HEK293 (cell line): Measurements from ENCODE around the gene SF3B4.

Source experiments
- GFI1B ChIP-seq: fragments of 450-650 bp; formaldehyde crosslinking; IDR thresholded peaks from 2 replicates; pipeline ENCODE4 v1.5.1; 2016; ENCODE audit warnings: missing biosample characterization, missing genetic modification characterization
- IKZF3 ChIP-seq: fragments of 450-650 bp; IDR thresholded peaks from 2 replicates; pipeline ENCODE4 v1.5.0; 2018; ENCODE audit warnings: missing biosample characterization, mild to moderate bottlenecking, missing genetic modification characterization, moderate library complexity
- OSR2 ChIP-seq: fragments of 450-650 bp; formaldehyde crosslinking; IDR thresholded peaks from 2 replicates; pipeline ENCODE4 v1.5.1; 2016; ENCODE audit warnings: missing biosample characterization, missing genetic modification characterization
- PRDM1 ChIP-seq: fragments of 450-650 bp; formaldehyde crosslinking; IDR thresholded peaks from 2 replicates; pipeline ENCODE4; 2016; ENCODE audit warnings: missing biosample characterization, missing genetic modification characterization
- PRDM2 ChIP-seq: fragments of 450-650 bp; formaldehyde crosslinking; IDR thresholded peaks from 2 replicates; pipeline ENCODE4 v1.5.1; 2016; ENCODE audit warnings: missing biosample characterization, missing genetic modification characterization, borderline replicate concordance
- SP2 ChIP-seq: fragments of 450-650 bp; formaldehyde crosslinking; IDR thresholded peaks from 2 replicates; pipeline ENCODE4 v1.5.1; 2016; ENCODE audit warnings: missing biosample characterization, missing genetic modification characterization
- ZBTB11 ChIP-seq: fragments of 450-650 bp; formaldehyde crosslinking; conservative IDR thresholded peaks from 2 replicates; pipeline ENCODE4 v1.5.1; 2016; ENCODE audit warnings: low read depth, missing biosample characterization, missing genetic modification characterization
- ZBTB8A ChIP-seq: fragments of 450-650 bp; formaldehyde crosslinking; IDR thresholded peaks from 2 replicates; pipeline ENCODE4 v1.5.1; 2016; ENCODE audit warnings: missing biosample characterization, missing genetic modification characterization
- ZNF169 ChIP-seq: fragments of 450-650 bp; formaldehyde crosslinking; IDR thresholded peaks from 2 replicates; pipeline ENCODE4 v1.5.1; 2016; ENCODE audit warnings: missing biosample characterization, missing genetic modification characterization
- ZNF18 ChIP-seq: fragments of 450-650 bp; formaldehyde crosslinking; IDR thresholded peaks from 2 replicates; pipeline ENCODE4 v1.5.1; 2016; ENCODE audit warnings: missing biosample characterization, missing genetic modification characterization
- ZNF37A ChIP-seq: fragments of 450-650 bp; IDR thresholded peaks from 2 replicates; pipeline ENCODE4 v1.5.1; 2018; ENCODE audit warnings: missing biosample characterization, missing genetic modification characterization
- ZNF394 ChIP-seq: fragments of 450-650 bp; formaldehyde crosslinking; IDR thresholded peaks from 2 replicates; pipeline ENCODE4 v1.5.1; 2016; ENCODE audit warnings: missing biosample characterization, missing genetic modification characterization, mild to moderate bottlenecking, moderate library complexity, borderline replicate concordance
- ZNF426 ChIP-seq: fragments of 450-650 bp; formaldehyde crosslinking; IDR thresholded peaks from 2 replicates; pipeline ENCODE4 v1.5.1; 2017; ENCODE audit warnings: missing biosample characterization, missing genetic modification characterization, mild to moderate bottlenecking, inconsistent platforms, moderate library complexity
- ZNF433 ChIP-seq: fragments of 450-650 bp; formaldehyde crosslinking; IDR thresholded peaks from 2 replicates; pipeline ENCODE4 v1.5.1; 2016; ENCODE audit warnings: missing biosample characterization, missing genetic modification characterization, low read depth
- ZNF449 ChIP-seq: fragments of 450-650 bp; formaldehyde crosslinking; IDR thresholded peaks from 2 replicates; pipeline ENCODE4 v1.5.1; 2017; ENCODE audit warnings: missing biosample characterization, mild to moderate bottlenecking, missing genetic modification characterization, moderate library complexity
- ZNF473 ChIP-seq: fragments of 450-650 bp; formaldehyde crosslinking; IDR thresholded peaks from 2 replicates; pipeline ENCODE4 v1.5.1; 2017; ENCODE audit warnings: missing biosample characterization, missing genetic modification characterization
- ZNF501 ChIP-seq: fragments of 450-650 bp; formaldehyde crosslinking; IDR thresholded peaks from 2 replicates; pipeline ENCODE4 v1.5.1; 2016; ENCODE audit warnings: missing biosample characterization, missing genetic modification characterization
- ZNF510 ChIP-seq: fragments of 450-650 bp; formaldehyde crosslinking; IDR thresholded peaks from 2 replicates; pipeline ENCODE4 v1.5.1; 2018; ENCODE audit warnings: mild to moderate bottlenecking, missing genetic modification characterization, missing biosample characterization; ENCODE audit not compliant: insufficient replicate concordance
- ZNF513 ChIP-seq: fragments of 450-650 bp; IDR thresholded peaks from 2 replicates; pipeline ENCODE4 v1.5.1; 2018; ENCODE audit warnings: missing biosample characterization, missing genetic modification characterization
- ZNF600 ChIP-seq: fragments of 450-650 bp; formaldehyde crosslinking; IDR thresholded peaks from 2 replicates; pipeline ENCODE4 v1.5.1; 2016; ENCODE audit warnings: missing biosample characterization, missing genetic modification characterization
- ZNF670 ChIP-seq: fragments of 450-650 bp; formaldehyde crosslinking; IDR thresholded peaks from 2 replicates; pipeline ENCODE4 v1.5.1; 2016; ENCODE audit warnings: missing biosample characterization, missing genetic modification characterization, low read depth
- ZNF692 ChIP-seq: fragments of 450-650 bp; formaldehyde crosslinking; IDR thresholded peaks from 2 replicates; pipeline ENCODE4 v1.5.1; 2016; ENCODE audit warnings: missing biosample characterization, missing genetic modification characterization
- ZNF777 ChIP-seq: fragments of 450-650 bp; formaldehyde crosslinking; IDR thresholded peaks from 2 replicates; pipeline ENCODE4 v1.5.1; 2017; ENCODE audit warnings: missing biosample characterization, missing genetic modification characterization, borderline replicate concordance

The SF3B4 gene

GRCh38 chr1:149886396-149887195, 41.0 kb downstream of the SF3B4 start (continued):
- TF ChIP-seq PRDM2 (0 out of 2 replicates have a peak, but pooled peaks have one; percentile 72), ZNF600 (tag by site-specific recombination) (peak; percentile 37; the same call in 1 of the 2 replicates), ZNF510 (tag by site-specific recombination) (no peak), ZNF394 (tag by site-specific recombination) (peak; percentile 89), ZNF513 (no peak), GFI1B (tag by site-specific recombination) (no peak), ZNF169 (tag by site-specific recombination) (no peak), PRDM1 (tag by site-specific recombination) (no peak), ZNF670 (tag by site-specific recombination) (no peak), ZNF777 (tag by site-specific recombination) (0 out of 2 replicates have a peak, but pooled peaks have one; percentile 13), IKZF3 (tag by site-specific recombination) (no peak), ZNF37A (tag by site-specific recombination) (no peak), ZNF501 (tag by site-specific recombination) (peak; percentile 44; the same call in 1 of the 2 replicates), ZBTB11 (tag by site-specific recombination) (no peak; the same call in 1 of the 2 replicates), SP2 (tag by site-specific recombination) (peak; percentile 84), ZNF692 (no peak; the same call in 1 of the 2 replicates), ZNF426 (tag by site-specific recombination) (no peak), ZNF473 (tag by site-specific recombination) (no peak), OSR2 (tag by site-specific recombination) (no peak), ZBTB8A (tag by site-specific recombination) (peak; percentile 72), ZNF449 (peak; percentile 74), ZNF18 (tag by site-specific recombination) (no peak), ZNF433 (tag by site-specific recombination) (no peak)
